GM21367 (cell line): ENCODE results near the gene CFAP221.

Source experiments
- ATAC-seq: cut with Tn5 transposase; IDR thresholded peaks from one replicate; pipeline ENCODE4 v1.9.1; 2021; ENCODE audit not compliant: unreplicated experiment

Gene CFAP221

GRCh38 chr2:119641562-119642258 is 97.5 kb downstream of the CFAP221 start:
- peak; percentile 94 for ATAC-seq

GRCh38 chr2:119644186-119644585 is 99.9 kb downstream of the CFAP221 start:
- no peak for ATAC-seq

DNA sequence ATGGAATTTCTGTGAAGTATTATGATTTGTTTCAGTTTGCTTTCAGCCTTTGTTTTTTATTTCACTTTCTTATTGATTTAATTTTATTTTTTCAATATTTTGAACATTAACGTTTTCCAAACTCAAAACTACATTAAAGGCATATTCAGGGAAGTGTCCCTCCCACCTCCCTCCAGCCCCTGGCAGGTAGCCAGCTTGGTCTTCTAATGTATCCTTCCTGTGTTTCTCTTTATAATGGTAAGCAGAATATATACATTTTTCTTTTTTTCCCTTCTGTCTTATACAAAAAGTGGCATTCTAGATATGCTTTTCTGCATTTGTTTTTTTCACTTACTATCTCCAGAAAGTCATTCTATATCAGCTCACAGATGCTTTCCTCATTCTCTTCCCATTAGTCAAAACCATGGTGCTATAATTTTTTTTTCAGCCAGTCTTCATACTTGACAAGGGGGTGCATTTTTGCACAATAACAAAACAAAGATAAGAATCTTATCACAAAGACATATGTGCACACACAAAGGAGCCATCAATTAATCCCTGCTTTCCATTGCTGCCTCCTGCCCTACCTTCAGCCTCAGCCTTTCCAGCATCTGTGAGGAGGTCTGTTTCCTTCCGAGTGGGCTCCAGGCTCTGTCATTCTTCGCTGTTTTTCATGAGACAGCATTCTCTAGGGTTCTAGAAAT is 101.1 kb downstream of the CFAP221 start:
- no peak for ATAC-seq

DNA sequence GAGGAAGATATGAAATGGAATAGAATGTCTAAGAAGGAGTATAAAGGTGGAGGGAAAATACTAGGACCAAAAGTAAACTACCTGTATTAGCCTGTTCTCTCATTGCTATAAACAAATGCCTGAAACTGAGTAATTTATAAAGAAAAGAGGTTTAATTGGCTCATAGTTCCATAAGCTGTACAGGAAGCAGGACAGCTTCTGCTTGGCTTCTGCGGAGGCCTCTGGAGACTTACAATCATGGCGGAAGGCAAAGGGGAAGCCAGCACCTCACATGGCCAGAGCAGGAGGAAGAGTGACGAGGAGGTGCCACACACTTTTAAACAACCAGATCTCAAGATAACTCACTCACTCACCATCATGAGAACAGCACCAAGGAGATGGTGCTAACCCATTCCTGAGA is 101.9 kb downstream of the CFAP221 start:
- ATAC-seq: no peak

- ATAC-seq: peak; percentile 94
These were observed 103.4 kb downstream of the CFAP221 start for GRCh38 chr2:119647440-119648169.

DNA sequence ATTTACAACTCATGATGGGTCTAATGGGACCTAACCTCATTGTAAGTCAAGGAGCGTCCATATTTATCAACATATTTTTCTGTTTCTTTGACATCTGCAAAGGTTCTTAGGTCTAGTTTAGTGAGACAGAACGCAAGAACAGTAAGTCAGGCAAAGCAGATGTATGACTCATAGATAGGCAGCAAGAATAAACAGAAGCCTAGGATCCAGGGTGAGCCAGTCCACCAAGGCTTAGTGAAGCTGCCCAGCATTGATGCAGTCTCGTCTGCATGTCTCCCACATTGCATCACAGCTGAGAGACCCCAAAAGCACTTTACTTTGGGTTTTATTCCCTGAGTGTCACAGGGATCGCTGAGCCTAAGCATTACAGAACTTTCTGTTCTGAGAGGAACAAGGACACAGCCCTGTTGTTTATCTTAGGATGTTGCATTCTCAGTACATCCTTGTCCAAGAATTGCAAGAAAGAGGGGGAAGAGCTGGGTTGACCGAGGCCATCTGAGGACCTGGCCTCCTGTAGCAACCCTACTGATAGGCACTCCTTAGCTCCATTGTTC is 105.2 kb downstream of the CFAP221 start:
- no peak for ATAC-seq

GRCh38 chr2:119650206-119650605 is 106.0 kb downstream of the CFAP221 start:
- ATAC-seq: no peak

DNA sequence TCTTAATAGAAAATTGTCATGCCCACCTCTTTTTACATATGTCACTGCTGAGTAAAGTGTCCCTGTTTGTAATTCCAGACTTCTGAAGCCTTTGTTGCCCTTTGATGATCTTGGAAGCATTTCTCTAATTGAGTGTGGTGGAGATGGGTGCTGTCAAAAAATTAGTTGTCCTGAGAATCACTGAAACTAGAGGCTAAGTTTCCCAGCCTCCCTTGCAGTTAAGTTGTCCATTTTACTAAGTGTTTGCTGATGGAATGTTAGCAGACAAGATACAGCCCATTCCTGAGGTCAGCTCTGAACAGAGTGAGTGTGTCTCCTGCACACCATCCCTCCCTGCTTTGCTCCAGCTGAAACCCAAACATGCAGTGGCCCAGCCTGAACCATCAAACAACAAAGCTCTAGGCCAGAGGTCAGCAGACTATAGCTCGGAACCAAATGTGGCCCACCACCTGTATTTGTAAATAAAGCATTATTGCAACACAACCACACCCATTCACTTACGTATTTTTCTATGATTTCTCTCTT is 106.7 kb downstream of the CFAP221 start:
- no peak for ATAC-seq

- ATAC-seq: no peak
These were observed 113.4 kb downstream of the CFAP221 start for GRCh38 chr2:119657466-119658145.

- no peak for ATAC-seq
These were observed 115.5 kb downstream of the CFAP221 start for GRCh38 chr2:119659601-119660342.

GRCh38 chr2:119660343-119660658 is 116.1 kb downstream of the CFAP221 start:
- no peak for ATAC-seq

GRCh38 chr2:119662297-119662696 is 118.0 kb downstream of the CFAP221 start:
- no peak for ATAC-seq

DNA sequence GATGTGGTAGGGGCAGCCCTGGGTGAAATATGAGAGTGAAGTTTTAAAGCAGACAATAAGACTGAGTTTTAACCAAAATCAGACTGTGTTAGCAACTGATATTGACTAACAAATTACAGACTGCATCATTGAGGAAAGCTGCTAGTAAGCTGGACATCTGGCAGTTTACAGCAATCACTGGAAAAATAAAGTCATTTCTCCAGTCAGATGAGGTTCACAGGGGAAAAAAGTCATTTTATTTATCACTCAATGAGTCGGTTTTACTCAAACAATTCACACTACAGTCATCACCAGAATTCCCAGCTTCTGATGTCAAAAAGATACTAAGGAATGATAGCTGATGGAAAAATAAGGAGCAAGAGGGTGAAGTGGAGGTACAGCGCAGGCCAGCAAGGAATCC is 124.3 kb downstream of the CFAP221 start:
- no peak for ATAC-seq

GRCh38 chr2:119671016-119671415 is 126.8 kb downstream of the CFAP221 start:
- ATAC-seq: no peak

DNA sequence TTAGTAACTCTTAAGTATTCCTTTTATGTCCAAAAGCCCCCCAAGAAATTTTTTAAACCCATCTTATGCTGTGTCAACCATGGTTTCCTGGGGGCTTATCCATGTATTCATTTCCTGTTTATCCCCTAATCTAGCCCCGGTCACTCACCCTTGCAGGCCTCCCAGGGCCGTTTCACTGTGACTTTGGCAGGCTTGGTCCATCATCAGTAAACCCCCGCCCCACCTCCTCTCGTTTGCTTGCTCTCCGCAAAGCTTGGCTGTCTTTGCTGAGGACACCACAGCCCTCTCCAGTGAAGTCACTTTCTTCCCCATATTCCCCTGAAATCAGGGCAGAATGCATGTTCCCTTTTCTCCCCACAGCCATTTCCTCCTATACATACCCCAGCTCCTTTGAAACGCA is 127.5 kb downstream of the CFAP221 start:
- no peak for ATAC-seq

- no peak for ATAC-seq
These were observed 128.1 kb downstream of the CFAP221 start for GRCh38 chr2:119672161-119672862.

GRCh38 chr2:119673796-119674195 is 129.5 kb downstream of the CFAP221 start:
- ATAC-seq: no peak

DNA sequence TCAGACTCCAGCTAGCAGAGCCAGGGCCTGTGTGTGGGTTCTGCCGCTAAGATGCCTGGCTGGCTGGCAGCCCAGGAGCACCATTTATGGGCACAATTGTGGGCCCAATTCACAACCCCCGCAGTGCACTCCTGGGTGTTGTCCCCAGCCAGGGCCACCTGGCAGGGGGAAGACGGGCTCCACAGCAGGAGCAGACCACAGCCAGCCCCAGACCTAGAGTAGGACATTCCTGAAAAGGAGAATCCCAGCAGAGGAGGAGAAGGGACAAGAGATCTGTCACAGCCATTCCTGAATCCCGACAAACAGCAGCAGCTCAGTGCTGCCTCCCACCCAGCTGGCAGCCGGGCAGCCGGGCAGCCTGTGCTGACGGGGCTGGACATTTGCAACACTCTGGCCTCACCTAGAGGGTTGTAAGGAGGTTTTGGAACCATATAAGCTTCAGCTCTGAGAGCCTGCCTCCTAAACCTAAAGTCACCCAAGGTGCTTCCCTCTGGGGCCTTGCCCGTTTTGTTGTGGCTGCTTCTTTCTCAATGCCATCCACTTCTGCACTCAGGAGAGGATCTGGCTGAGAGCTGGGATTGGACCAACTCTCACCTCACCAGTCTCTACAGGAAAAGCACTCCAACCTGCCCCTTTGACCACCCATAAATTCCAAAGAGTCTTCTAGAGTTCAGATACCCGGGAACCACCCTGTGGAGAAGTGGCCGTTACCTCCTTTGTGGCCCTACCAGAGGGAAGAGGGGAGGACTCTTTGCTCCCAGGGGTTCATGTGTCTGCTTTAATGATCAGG is 130.7 kb downstream of the CFAP221 start:
- no peak for ATAC-seq
